Peyer's patch (tissue), 4 donors: ENCODE measurements around the gene PRR5L. TPM values are rescaled to one million over a fixed set of nuclear protein-coding genes. Genes with fewer than 3 reads are reported as not detected.

Source experiments
- DNase-seq, 3 donors: peaks; one replicate each; pipeline ENCODE4 v3.0.0-alpha.2; 2017 to 2019
- H3K27ac ChIP-seq, 4 donors: fragments of 200-600 bp; sonication (generic); one replicate each; pipeline ENCODE4 v1.5.1; 2016 to 2019
- H3K27me3 ChIP-seq, 2 donors: fragments of 200-600 bp; sonication (generic); one replicate each; pipeline ENCODE4 v1.5.1; 2019
- H3K36me3 ChIP-seq, 3 donors: fragments of 200-600 bp; sonication (generic); one replicate each; pipeline ENCODE4 v1.5.1; 2016 to 2019
- H3K4me1 ChIP-seq, 4 donors: fragments of 200-600 bp; sonication (generic); one replicate each; pipeline ENCODE4 v1.5.1; 2016 to 2019
- H3K4me3 ChIP-seq, 4 donors: fragments of 200-600 bp; sonication (generic); 1 replicate in 3 of 4; 2 replicates in 1 of 4; pipeline ENCODE4 v1.5.1; 2016 to 2019; ENCODE audit warnings: mild to moderate bottlenecking in 1 of 4
- H3K9me3 ChIP-seq, 4 donors: fragments of 200-600 bp; sonication (generic); one replicate each; pipeline ENCODE4 v1.5.1; 2016 to 2019; ENCODE audit warnings: mild to moderate bottlenecking in 1 of 4
- POLR2A ChIP-seq, 2 donors: fragments of 450-650 bp; IDR thresholded peaks; one replicate each; pipeline ENCODE4 v1.5.1; 2017; ENCODE audit warnings: antibody characterized with exemption in 2 of 2, mild to moderate bottlenecking in 2 of 2, moderate library complexity in 2 of 2
- total RNA-seq, 4 donors: library from RNA; depleted of rRNA; stranded (reverse); fragments of >200 nt; gene quantifications; one replicate each; pipeline ENCODE4 v1.1.0, GENCODE V29; 2016
- TF ChIP-seq, protein P1 (sequence below), 6 experiments: fragments of 450-650 bp in 4 of 6; fragments of 200-600 bp in 2 of 6; sonication (generic) in 1 of 6; IDR thresholded peaks; one replicate each; pipeline ENCODE4 v1.5.1; 2017 to 2019; ENCODE audit warnings: antibody characterized with exemption in 6 of 6, mild to moderate bottlenecking in 3 of 6, moderate library complexity in 1 of 6

The PRR5L gene
- total RNA-seq, 4 donors from 2014 or later = 74.3 to 100 (median 89.9) TPM

DNA sequence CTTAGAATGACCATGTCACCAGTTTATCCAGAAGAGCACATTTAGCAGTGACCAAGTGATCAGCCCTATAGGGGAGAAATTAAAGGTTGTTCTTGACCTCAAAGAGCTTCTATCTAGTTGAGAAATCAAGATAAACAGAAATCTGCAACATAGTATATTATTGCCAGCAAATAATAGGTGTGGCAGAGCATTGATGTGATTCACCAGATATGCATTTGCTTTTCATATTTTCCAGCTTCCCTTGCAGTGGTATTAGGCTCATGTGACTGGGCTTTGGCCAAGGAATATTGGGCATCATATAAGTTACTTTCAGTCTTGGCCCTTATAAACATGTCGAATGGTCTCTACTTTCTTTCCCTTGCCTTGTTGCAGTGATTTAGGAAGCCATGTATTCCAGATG lies 41.4 kb upstream of the PRR5L start:
- no peak overlapping the region for H3K27ac ChIP-seq
- TF ChIP-seq POLR2A (IDR thresholded peaks at IDR 0.05) = no peak
- TF ChIP-seq, protein P1, sequence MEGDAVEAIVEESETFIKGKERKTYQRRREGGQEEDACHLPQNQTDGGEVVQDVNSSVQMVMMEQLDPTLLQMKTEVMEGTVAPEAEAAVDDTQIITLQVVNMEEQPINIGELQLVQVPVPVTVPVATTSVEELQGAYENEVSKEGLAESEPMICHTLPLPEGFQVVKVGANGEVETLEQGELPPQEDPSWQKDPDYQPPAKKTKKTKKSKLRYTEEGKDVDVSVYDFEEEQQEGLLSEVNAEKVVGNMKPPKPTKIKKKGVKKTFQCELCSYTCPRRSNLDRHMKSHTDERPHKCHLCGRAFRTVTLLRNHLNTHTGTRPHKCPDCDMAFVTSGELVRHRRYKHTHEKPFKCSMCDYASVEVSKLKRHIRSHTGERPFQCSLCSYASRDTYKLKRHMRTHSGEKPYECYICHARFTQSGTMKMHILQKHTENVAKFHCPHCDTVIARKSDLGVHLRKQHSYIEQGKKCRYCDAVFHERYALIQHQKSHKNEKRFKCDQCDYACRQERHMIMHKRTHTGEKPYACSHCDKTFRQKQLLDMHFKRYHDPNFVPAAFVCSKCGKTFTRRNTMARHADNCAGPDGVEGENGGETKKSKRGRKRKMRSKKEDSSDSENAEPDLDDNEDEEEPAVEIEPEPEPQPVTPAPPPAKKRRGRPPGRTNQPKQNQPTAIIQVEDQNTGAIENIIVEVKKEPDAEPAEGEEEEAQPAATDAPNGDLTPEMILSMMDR (IDR thresholded peaks at IDR 0.05) = no peak
- no peak overlapping the region for H3K4me3 ChIP-seq
- H3K9me3 ChIP-seq = no peaks in the 10 kb centered on the region
- H3K4me1 ChIP-seq = no peaks in the 10 kb centered on the region
- H3K27me3 ChIP-seq = no peaks in the 10 kb centered on the region
- no peak for DNase-seq
- no peaks in the 10 kb centered on the region for H3K36me3 ChIP-seq

DNA sequence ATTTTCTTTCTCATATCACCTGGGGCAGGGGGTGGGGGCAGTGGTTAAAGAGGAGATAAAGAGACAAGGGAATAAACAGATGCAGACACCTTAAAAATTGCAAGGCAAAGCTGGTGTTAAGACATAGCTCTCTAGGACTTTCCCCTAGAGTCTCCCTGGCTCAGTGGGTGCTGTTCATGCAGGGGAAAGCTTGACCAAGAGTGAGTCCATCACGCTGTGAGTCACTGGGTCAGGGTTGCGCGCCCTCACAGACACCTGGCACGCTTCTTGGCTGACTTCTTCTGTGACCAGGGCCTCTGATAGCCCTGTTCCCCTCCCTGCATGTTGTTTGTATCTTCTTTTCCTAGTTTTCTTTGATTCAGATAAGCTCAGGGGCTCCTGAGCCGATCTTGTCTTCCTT lies 38.7 kb upstream of the PRR5L start:
- no peak for DNase-seq
- Histone ChIP-seq H3K4me3 (no peak overlapping the region), H3K27ac (no peak overlapping the region), H3K36me3 (no peaks in the 10 kb centered on the region), H3K9me3 (no peaks in the 10 kb centered on the region), H3K27me3 (no peaks in the 10 kb centered on the region), H3K4me1 (no peaks in the 10 kb centered on the region)
- TF ChIP-seq POLR2A (IDR thresholded peaks at IDR 0.05) = no peak

- Histone ChIP-seq H3K4me3 (no peak overlapping the region), H3K9me3 (no peaks in the 10 kb centered on the region), H3K27me3 (no peaks in the 10 kb centered on the region), H3K4me1 (no peaks in the 10 kb centered on the region), H3K36me3 (no peaks in the 10 kb centered on the region), H3K27ac (no peak overlapping the region)
- DNase-seq = no peak
- no peak for TF ChIP-seq POLR2A (IDR thresholded peaks at IDR 0.05)
- TF ChIP-seq, protein P1 (IDR thresholded peaks at IDR 0.05) = peak in 4 of 6 experiments; percentile 22 to 50 (median 44)
These were observed 37.2 kb upstream of the PRR5L start for GRCh38 chr11:36258730-36259360.

DNA sequence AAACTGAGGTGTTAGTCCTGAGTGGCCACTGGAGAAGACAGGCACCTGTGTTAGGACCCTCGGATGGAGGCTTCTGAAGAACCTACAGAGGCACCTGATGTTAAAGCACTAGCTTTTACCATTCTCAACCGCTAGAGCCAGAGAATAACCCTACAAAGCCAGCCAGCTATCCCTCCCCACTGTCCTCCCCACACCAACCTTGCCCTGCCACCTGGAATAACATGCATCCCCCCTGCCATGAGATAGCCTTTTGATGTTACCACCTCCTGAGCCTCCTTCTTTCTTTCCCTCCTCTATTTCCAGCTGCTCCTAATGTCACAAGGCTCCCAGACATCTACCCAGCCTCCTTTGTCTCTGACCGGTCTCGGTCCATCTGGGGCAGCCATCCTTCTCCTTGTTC lies 35.0 kb upstream of the PRR5L start:
- TF ChIP-seq, protein P1 (IDR thresholded peaks at IDR 0.05) = no peak
- no peak for TF ChIP-seq POLR2A (IDR thresholded peaks at IDR 0.05)
- no peaks in the 10 kb centered on the region for H3K36me3 ChIP-seq
- no peaks in the 10 kb centered on the region for H3K9me3 ChIP-seq
- no peak for DNase-seq
- no peak overlapping the region for H3K4me3 ChIP-seq
- H3K27ac ChIP-seq = no peak overlapping the region
- H3K4me1 ChIP-seq = no peaks in the 10 kb centered on the region
- H3K27me3 ChIP-seq = no peaks in the 10 kb centered on the region

- H3K4me3 ChIP-seq = no peak overlapping the region
- H3K36me3 ChIP-seq = no peaks in the 10 kb centered on the region
- TF ChIP-seq, protein P1 (IDR thresholded peaks at IDR 0.05) = no peak
- no peak for TF ChIP-seq POLR2A (IDR thresholded peaks at IDR 0.05)
- H3K4me1 ChIP-seq = no peaks in the 10 kb centered on the region
- no peak overlapping the region for H3K27ac ChIP-seq
- H3K27me3 ChIP-seq = no peaks in the 10 kb centered on the region
- DNase-seq = no peak
- H3K9me3 ChIP-seq = no peaks in the 10 kb centered on the region
These were observed 31.8 kb upstream of the PRR5L start for GRCh38 chr11:36264011-36264972.

DNA sequence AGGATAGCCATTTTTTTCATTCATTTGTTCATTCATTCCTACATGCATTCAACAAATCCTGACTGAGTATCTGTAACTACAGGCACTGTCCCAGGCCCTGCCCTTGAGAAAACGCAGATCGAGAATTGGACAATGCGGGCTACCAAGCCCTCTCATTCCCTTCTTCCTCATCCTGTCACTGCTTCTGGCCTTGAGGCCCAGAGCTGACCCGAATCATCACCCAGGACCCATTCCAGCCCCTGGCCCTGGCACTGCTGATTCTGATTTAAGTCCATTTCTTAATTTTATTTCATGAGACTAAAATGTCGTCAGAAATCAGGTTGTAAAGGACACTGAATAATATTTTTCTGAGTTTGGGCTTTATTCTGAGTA lies 31.1 kb upstream of the PRR5L start:
- Histone ChIP-seq H3K27ac (no peak overlapping the region), H3K4me3 (no peak overlapping the region), H3K36me3 (no peaks in the 10 kb centered on the region), H3K9me3 (no peaks in the 10 kb centered on the region), H3K27me3 (no peaks in the 10 kb centered on the region), H3K4me1 (no peaks in the 10 kb centered on the region)
- DNase-seq = no peak
- TF ChIP-seq, protein P1 (IDR thresholded peaks at IDR 0.05) = no peak
